MM.1S (cell line): ENCODE measurements around the gene TCF12.

Source experiments
- DNase-seq: peaks from one replicate; pipeline ENCODE4 v3.0.0-alpha.2; 2015
- H2AFZ ChIP-seq: fragments of 300-600 bp; sonication (generic); 2 replicates; pipeline ENCODE4 v1.6.0; 2016; ENCODE audit warnings: antibody characterized with exemption, low read length
- H3F3A ChIP-seq: fragments of 300-600 bp; sonication (generic); 2 replicates; pipeline ENCODE4 v1.6.1; 2016; ENCODE audit warnings: mild to moderate bottlenecking, antibody characterized with exemption, low read length, moderate library complexity, mixed read lengths; ENCODE audit not compliant: insufficient read depth
- H3K27ac ChIP-seq: fragments of 300-600 bp; sonication (generic); 2 replicates; pipeline ENCODE4 v1.5.1; 2016; ENCODE audit warnings: mild to moderate bottlenecking, low read length
- H3K27me3 ChIP-seq: fragments of 300-600 bp; sonication (generic); replicated peaks from 2 replicates; pipeline ENCODE4 v1.6.0; 2016; ENCODE audit warnings: low read length; ENCODE audit not compliant: insufficient read depth
- H3K36me3 ChIP-seq: fragments of 300-600 bp; sonication (generic); replicated peaks from 2 replicates; pipeline ENCODE4 v1.6.1; 2016; ENCODE audit warnings: mild to moderate bottlenecking, low read length, mixed read lengths; ENCODE audit not compliant: insufficient read depth
- H3K4me1 ChIP-seq: fragments of 300-600 bp; sonication (generic); 2 replicates; pipeline ENCODE4 v1.6.1; 2016; ENCODE audit warnings: low read length, mixed read lengths
- H3K4me2 ChIP-seq: fragments of 300-600 bp; sonication (generic); 2 replicates; pipeline ENCODE4 v1.6.0; 2016; ENCODE audit warnings: low read depth, low read length
- H3K4me3 ChIP-seq: fragments of 300-600 bp; sonication (generic); 2 replicates; pipeline ENCODE4 v1.5.1; 2016; ENCODE audit warnings: low read length, mixed read lengths
- H3K79me2 ChIP-seq: fragments of 300-600 bp; sonication (generic); 2 replicates; pipeline ENCODE4 v1.6.1; 2016; ENCODE audit warnings: mixed run types, low read length, mixed read lengths
- H3K9ac ChIP-seq: fragments of 300-600 bp; sonication (generic); 2 replicates; pipeline ENCODE4 v1.6.1; 2016; ENCODE audit warnings: low read length, mixed read lengths
- H3K9me2 ChIP-seq: fragments of 300-600 bp; sonication (generic); replicated peaks from 2 replicates; pipeline ENCODE4 v1.6.1; 2016; ENCODE audit warnings: mild to moderate bottlenecking, low read length, mixed read lengths; ENCODE audit not compliant: insufficient read depth
- H3K9me3 ChIP-seq: fragments of 300-600 bp; sonication (generic); replicated peaks from 2 replicates; pipeline ENCODE4 v1.6.1; 2016; ENCODE audit warnings: mild to moderate bottlenecking, low read length, mixed read lengths; ENCODE audit not compliant: insufficient read depth
- H4K20me1 ChIP-seq: fragments of 300-600 bp; sonication (generic); 2 replicates; pipeline ENCODE4 v1.6.1; 2016; ENCODE audit warnings: mild to moderate bottlenecking, low read length, moderate library complexity, mixed read lengths; ENCODE audit not compliant: insufficient read depth
- EZH2 ChIP-seq: fragments of 300-600 bp; sonication (generic); optimal IDR thresholded peaks from 2 replicates; pipeline ENCODE3; 2017; ENCODE audit warnings: low read depth, mild to moderate bottlenecking, antibody characterized with exemption, low read length, mixed read lengths
- EZH2phosphoT487 ChIP-seq: fragments of 300-600 bp; sonication (generic); IDR thresholded peaks from 2 replicates; pipeline ENCODE4 v1.6.1; 2018; ENCODE audit warnings: antibody characterized with exemption, low read length
- TF ChIP-seq, protein P1 (sequence below): fragments of 300-600 bp; sonication (generic); IDR thresholded peaks from 2 replicates; pipeline ENCODE4 v1.5.1; 2016; ENCODE audit warnings: antibody characterized with exemption, low read length, mixed read lengths

TCF12 gene

DNA sequence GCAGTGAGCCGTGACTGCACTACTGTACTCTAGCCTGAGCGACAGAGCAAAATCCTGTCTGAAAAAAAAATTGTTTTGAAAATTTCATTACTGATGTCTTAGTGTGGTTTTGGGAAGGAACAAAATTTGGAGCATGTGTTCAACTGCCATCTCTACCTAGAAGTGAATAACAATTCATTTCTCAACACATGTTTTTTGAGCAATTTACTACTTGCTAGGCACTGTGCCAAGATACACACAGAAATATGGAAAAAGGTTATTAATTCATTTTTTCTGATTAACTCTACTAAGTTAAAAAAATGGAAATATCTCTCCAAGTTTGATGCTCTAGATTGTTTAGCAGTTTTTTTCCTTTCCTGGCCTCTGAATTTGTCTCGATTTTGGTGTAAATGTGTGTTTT, 5.2 kb upstream of the TCF12 start:
- Histone ChIP-seq H3F3A (0 out of 2 replicates have a peak, but pooled peaks cover 4% of the 10 kb centered on the region), H3K9me3 (no peaks in the 10 kb centered on the region), H3K9me2 (no peaks in the 10 kb centered on the region), H3K4me3 (no peak overlapping the region), H3K4me2 (no peak overlapping the region), H2AFZ (no peak overlapping the region), H3K36me3 (no peaks in the 10 kb centered on the region), H3K9ac (no peak overlapping the region), H3K27me3 (no peaks in the 10 kb centered on the region), H3K4me1 (peaks cover 9% of the 10 kb centered on the region), H4K20me1 (no peaks in the 10 kb centered on the region), H3K79me2 (no peaks in the 10 kb centered on the region), H3K27ac (no peak overlapping the region)
- TF ChIP-seq EZH2phosphoT487 (no peak), EZH2 (no peak)
- TF ChIP-seq, protein P1, sequence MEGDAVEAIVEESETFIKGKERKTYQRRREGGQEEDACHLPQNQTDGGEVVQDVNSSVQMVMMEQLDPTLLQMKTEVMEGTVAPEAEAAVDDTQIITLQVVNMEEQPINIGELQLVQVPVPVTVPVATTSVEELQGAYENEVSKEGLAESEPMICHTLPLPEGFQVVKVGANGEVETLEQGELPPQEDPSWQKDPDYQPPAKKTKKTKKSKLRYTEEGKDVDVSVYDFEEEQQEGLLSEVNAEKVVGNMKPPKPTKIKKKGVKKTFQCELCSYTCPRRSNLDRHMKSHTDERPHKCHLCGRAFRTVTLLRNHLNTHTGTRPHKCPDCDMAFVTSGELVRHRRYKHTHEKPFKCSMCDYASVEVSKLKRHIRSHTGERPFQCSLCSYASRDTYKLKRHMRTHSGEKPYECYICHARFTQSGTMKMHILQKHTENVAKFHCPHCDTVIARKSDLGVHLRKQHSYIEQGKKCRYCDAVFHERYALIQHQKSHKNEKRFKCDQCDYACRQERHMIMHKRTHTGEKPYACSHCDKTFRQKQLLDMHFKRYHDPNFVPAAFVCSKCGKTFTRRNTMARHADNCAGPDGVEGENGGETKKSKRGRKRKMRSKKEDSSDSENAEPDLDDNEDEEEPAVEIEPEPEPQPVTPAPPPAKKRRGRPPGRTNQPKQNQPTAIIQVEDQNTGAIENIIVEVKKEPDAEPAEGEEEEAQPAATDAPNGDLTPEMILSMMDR, result no peak
- no peak for DNase-seq

DNA sequence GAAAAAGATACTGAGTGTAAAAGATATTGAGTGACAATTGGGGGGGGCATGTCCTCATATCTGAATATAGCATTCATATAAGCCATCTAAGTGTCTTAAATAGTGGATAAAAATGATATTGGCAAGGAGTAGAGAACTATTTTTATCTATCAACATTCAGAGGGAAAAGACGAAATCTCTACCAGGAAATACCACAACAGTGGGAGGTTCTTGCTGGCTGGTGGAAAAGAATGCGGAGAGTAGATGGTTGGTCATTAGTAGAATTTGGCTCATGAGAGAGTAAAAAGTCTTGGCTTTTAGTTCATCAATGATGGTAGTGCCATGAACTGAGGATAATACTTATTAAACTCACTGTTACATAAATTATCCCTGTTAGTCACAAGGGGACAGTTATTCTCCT, 4.8 kb upstream of the TCF12 start:
- H3K9me2 ChIP-seq, result no peaks in the 10 kb centered on the region
- DNase-seq, result no peak
- no peak overlapping the region for H2AFZ ChIP-seq
- no peaks in the 10 kb centered on the region for H3K36me3 ChIP-seq
- H3F3A ChIP-seq, result 0 out of 2 replicates have a peak, but pooled peaks cover 4% of the 10 kb centered on the region
- no peaks in the 10 kb centered on the region for H3K79me2 ChIP-seq
- peaks cover 9% of the 10 kb centered on the region for H3K4me1 ChIP-seq
- H3K4me2 ChIP-seq, result no peak overlapping the region
- no peak overlapping the region for H3K9ac ChIP-seq
- no peaks in the 10 kb centered on the region for H4K20me1 ChIP-seq
- TF ChIP-seq EZH2phosphoT487, result no peak
- TF ChIP-seq EZH2, result no peak
- TF ChIP-seq, protein P1, result no peak
- H3K27ac ChIP-seq, result no peak overlapping the region
- no peaks in the 10 kb centered on the region for H3K9me3 ChIP-seq
- H3K27me3 ChIP-seq, result no peaks in the 10 kb centered on the region
- no peak overlapping the region for H3K4me3 ChIP-seq

DNA sequence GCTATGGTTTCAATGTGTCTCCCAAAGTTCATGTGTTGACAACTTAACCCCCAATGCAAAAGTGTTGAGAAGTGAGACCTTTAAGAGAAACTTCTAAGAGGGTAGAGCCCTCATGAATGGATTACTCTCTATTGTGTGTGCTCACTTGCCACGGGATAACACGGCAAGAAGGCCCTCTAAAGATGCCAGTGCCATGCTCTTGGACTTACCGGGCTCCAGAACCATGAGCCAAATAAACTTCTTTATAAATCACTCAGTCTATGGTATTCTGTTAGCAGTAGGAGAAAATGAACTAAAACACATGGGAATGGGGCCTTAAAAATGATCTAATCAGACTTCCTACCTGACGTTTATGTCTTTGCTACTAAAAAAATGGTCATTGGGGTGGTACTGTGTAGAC, 2.6 kb upstream of the TCF12 start:
- no peak overlapping the region for H2AFZ ChIP-seq
- H3F3A ChIP-seq, result 0 out of 2 replicates have a peak, but pooled peaks cover 4% of the 10 kb centered on the region
- TF ChIP-seq EZH2phosphoT487 (no peak), EZH2 (no peak)
- TF ChIP-seq, protein P1, result no peak
- peaks cover 16% of the 10 kb centered on the region for H3K79me2 ChIP-seq
- H3K9me2 ChIP-seq, result no peaks in the 10 kb centered on the region
- H3K9me3 ChIP-seq, result no peaks in the 10 kb centered on the region
- no peak overlapping the region for H3K27ac ChIP-seq
- H4K20me1 ChIP-seq, result no peaks in the 10 kb centered on the region
- H3K4me3 ChIP-seq, result no peak overlapping the region
- H3K4me2 ChIP-seq, result no peak overlapping the region
- no peak overlapping the region for H3K9ac ChIP-seq
- DNase-seq, result no peak
- H3K4me1 ChIP-seq, result peaks cover 9% of the 10 kb centered on the region
- no peaks in the 10 kb centered on the region for H3K27me3 ChIP-seq
- H3K36me3 ChIP-seq, result no peaks in the 10 kb centered on the region
